GM19468 (cell line): Measurements from ENCODE around the gene OR11A1.
"Not testable (repeated sequence)": the region's sequence is repeated elsewhere in the genome, so short reads cannot be mapped to it uniquely, and the experiment has no call there.

ENCODE experiments used
- ATAC-seq: cut with Tn5 transposase; IDR thresholded peaks from one replicate; pipeline ENCODE4 v1.9.1; 2021; ENCODE audit warnings: mild to moderate bottlenecking, moderate library complexity, moderate number of reproducible peaks; ENCODE audit not compliant: unreplicated experiment; ENCODE audit errors: extremely low read depth

The OR11A1 gene

DNA sequence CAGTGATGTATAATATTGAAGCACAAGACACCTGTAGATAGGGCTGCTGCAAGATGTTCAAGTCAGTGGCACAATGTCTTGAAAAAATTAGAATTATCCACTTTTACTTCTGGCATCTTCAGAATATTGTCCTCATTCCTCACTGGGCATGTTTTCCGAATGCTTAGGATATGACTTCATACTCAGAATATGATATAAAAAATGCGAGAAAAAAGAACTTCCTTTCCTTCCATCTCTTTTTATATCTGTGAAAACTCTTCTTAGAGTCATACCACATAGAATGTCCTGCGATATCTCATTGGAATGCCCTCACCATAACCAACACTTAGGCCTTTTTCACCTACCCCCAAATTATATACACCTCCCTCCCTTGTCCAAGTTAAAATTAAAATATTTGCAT is 26.3 kb upstream of the OR11A1 start:
- no peak for ATAC-seq

DNA sequence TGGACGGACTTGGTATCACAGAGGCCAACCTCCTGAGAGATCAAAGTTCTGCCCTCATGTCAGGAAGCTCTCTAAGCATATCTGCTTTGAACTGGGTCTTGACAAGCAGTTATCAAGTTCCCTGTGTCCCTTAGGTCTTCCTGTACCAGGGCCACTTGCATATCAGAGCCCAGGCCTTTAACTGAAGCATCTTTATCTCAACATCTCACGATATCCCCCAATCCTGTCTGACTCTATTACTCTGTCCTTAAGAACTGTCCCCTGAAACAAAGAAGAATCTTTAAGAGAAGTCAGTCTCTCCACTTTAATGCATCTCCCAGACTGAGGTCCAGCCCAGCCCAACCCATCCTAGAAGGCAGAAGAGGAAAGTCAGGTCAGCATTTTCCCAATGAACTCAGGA is 22.7 kb upstream of the OR11A1 start:
- no peak for ATAC-seq

DNA sequence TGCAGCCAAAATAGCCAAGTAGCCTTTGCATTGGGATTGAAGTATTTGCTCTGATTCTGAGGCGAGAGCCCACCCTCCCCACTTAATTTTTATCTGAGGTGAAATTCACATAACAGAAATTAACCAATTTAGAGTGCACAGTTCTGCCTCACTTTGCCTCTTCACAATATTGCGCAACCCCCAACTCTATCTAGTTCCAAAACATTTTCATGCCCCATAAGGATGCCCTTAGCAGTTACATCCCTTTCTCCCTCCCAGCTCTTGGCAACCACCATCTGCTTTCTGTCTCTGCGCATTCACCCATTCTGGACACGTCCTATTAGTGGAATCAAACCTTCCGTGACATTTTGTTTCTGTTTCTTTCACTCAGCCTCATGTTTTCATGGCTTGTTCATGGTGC is 21.9 kb upstream of the OR11A1 start:
- ATAC-seq, result no peak

DNA sequence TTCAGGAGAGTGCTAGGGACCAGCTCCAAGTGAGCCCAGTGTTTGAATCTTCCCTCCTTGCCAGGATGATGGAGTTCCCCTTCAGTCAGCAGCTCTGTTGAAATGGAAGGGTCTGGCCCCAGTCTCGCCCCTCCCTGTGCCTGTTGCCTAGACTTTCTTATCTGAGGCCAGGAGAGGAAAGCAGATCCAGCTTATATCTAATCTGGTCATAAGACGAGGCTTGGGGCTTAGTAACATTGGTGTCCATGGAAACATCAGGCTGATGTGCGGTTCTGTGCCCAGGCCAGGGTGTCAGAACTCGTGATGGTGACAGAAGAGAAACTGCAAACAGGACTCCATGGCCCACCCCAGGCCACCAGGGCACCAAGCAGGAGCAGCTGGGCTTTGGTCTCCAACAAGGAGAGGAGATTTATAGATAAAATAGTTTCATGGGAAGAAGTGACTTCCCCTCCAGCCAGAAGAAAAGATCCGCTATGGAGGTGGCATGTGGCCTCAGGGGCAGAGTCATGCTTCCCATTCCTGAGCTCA is 21.1 kb upstream of the OR11A1 start:
- no peak for ATAC-seq

DNA sequence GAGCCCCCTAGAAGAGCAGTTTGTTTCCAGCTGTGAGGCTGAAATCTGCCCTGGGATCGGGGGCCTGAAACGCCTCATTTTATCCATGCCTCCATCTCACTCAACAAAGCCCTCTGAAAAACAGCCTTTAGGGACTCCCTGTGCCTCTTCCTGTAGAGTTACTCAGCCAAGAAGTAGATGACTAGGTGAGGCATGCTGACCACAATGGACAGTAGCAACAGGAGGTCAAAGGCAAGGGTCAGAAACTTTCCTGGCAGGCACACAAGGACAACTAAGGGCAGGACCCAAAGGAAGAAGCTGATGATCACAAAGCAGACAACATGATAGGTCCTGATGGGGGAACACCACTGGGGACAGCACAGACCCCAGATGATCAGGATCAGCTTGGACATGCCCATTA is 18.1 kb upstream of the OR11A1 start:
- ATAC-seq, result no peak

DNA sequence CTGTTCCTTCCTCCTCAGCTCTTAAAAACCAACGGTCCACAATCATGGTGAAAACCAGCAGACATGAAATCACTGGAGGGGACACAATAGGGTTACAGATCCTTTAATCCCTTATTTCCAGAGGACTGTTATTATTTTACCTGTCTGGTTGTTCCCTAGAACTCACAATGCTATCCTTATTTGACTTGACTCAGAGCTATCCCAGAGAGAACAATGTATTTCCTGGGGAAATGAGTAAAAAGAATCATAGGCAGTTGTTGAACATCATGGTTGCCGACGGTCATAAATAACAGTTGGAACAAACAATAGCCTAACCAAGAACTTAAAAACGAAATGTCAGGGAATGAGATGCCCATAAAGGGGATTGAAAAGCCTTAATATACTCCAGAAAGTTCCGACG is 9.4 kb upstream of the OR11A1 start:
- no peak for ATAC-seq

DNA sequence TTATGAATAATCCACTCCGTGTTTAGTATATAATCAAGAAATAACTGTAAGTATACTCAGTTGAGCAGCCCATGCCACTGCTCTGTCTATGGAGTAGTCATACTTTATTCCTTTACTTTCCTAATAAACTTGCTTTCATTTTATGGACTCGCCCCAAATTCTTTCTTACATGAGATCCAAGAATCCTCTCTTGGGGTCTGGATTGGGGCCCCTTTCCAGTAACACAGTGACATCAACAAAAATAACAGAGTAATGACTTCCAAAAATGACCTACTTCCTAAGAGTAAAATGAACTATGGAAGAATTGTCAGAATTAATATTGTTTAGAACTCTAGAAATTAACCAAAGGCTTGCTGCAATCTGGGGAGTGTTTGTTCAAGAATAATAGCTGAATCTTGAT is 8.9 kb upstream of the OR11A1 start:
- ATAC-seq, result no peak

DNA sequence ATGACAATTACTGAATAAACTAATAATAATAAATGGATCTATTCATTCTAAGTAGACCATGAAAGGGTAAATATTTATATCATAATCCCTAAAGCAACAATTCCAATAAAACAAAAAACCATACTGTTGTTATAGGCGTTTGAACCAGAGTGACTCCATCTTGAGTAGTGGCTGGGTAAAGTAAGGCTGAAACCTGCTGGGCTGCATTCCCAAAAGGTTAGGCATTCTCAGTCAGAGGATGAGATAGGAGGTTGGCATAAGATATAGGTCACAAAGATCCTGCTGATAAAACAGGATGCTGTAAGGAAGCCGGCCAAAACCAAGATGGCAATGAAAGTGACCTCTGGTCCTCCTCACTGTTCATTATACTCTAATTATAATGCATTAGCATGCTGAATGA is 8.4 kb upstream of the OR11A1 start:
- ATAC-seq, result no peak

DNA sequence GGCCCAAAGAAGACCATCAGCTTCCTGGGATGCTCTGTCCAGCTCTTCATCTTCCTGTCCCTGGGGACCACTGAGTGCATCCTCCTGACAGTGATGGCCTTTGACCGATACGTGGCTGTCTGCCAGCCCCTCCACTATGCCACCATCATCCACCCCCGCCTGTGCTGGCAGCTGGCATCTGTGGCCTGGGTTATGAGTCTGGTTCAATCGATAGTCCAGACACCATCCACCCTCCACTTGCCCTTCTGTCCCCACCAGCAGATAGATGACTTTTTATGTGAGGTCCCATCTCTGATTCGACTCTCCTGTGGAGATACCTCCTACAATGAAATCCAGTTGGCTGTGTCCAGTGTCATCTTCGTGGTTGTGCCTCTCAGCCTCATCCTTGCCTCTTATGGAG is 5.2 kb upstream of the OR11A1 start:
- ATAC-seq, result no peak

DNA sequence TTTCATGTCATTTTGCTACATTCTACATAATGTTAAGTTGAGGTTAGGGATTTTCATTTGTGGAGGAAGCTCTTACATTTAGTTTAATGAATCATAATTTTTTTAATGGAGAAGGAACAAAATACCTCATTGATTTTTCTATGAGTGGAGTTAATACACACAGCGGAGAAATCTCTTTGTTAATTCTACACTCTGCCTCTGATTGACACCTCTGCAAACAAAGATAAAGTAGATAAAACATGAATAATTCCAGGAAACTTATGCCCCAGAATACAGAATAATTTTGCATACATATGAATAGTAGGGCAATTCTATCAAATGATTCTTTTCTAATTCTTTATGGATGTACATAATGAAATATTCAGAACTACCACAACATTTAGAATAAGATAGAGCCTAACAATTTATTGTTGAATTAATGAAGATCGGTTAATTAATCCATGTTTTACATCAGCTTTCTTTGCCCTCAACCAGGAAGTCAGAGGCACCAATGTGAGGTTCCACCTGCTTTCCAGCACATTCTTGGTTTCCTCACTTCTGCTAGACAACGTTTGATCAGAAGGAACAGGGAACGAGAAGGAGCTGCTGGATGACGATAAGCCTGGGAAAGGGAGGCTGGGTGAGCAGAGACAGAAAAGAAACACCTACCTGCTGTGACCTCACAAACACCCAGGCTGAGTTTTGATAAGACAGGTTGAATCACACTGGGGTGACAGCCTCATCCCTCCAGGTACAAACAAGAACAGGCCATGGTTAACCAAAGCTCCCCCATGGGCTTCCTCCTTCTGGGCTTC is 4.3 kb upstream of the OR11A1 start:
- no peak for ATAC-seq

DNA sequence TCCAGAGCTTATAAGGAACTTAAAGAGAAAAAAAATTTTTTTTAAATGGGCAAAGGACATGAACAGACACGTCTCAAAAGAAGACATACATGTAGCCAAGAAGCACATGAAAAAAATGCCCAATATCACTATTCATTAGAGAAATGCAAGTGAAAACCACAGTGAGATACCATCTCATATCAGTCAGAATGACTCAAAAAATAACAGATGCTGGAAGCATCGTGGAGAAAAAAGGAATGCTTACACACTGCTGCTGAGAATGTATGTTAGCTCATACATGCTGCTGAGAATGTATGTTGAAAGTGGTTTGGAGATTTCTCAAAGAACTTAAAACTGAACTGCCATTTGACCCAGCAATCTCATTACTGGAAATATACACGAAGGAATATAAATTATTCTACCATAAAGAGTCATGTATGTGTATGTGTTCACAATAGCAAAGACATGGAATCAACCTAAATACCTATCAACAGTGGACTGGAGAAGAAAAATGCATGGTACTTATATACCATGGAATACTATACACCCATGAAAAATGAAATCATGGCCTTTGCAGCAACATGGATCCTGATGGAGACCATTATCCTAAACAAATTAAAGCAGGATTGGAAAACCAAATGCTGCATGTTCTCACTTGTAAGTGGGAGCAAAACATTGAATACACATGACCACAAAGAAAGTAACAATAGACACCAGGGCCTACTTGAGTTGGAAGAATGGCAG is 5.2 kb downstream of the OR11A1 start:
- no peak for ATAC-seq

DNA sequence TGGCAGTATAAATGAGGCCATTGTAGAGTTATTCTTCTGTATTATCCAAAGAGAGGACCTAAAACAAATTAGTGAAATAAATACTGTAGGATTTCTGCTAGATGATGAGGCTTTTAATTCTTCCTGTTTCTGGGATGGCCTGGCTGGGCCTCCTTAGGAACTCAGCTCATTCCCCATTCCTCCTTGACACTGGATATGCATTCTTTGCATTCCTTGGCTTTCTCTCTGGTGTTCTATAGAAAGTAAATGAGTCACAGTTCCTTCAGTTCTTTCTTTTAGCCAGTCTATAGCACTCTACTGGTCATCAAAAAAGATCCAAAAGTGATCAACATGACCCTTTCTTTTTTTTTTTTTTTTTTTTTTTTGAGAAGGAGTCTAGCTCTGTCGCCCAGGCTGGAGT is 9.2 kb downstream of the OR11A1 start:
- no peak for ATAC-seq

DNA sequence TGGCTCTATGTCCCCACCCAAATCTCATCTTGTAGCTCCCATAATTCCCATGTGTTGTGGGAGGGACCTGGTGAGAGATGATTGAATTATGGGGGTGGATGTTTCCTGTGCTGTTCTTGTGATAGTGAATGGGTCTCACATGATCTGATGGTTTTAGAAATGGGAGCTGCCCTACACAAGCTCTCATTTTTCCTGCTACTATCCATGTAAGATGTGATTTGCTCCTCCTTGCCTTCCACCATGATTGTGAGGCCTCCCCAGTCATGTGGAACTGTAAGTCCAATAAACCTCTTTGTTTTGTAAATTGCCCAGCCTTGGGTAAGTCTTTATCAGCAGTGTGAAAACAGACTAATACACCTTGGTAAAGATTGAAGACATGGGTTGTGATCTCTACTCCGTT is 12.8 kb downstream of the OR11A1 start:
- not testable (repeated sequence) for ATAC-seq

DNA sequence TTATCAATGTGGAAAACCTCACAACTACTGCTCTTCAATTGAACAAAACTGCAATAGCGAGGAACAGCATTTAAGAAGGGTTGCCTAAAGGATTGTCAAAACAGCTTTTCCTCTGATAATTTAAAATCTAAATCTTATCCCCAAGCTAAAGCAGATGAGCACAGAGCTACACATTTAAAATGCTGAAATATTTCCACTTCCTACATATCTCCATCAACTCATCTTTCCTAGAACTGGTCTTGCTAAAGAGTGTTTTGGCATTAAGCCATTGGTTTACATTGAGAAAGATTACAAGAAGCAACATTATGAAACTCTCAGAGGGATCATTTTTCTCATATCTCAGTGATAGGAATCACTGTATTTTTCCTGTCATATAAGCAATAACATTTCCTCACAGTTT is 14.2 kb downstream of the OR11A1 start:
- no peak for ATAC-seq

DNA sequence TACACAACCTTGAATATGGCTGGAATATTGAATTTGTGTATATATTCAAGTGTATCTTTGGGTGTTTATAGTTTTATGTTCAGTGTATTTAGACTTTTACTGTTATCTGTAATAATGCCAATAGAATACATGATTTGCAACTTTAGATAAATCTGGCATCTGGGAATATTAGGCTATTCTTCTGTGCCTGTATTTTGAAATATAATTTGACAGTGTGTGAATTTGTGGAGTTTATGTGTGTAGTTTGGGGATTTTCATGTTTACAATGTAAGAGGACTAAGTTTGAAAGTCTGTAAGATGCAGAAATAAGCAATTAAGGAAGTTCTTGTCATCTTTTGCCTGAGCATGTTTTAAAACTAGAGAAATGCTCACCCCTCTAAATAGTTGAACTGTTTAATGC is 17.9 kb downstream of the OR11A1 start, which contains the start of gene OR10C1:
TSS of gene OR10C1 (plus strand) at position 301 of the 400 bp plus-strand sequence. CDS start 710 bp downstream, outside the sequence.
- ATAC-seq, result no peak

DNA sequence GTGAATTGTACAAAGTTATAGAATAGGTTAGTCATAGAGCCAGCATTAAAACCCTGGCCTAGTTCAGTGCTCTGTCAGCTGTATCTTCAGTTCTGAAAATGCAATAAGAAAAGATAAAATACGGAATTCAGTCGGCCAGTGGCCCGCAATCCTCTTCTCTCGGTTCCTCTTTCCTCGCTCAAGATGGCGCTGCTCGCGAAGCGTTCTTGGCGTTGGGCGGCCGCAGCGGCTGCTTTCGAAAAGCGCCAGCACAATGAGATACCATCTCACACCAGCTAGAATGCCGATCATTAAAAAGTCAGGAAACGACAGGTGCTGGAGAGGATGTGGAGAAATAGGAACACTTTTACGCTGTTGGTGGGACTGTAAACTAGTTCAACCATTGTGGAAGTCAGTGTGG is 20.1 kb downstream of the OR11A1 start:
- not testable (repeated sequence) for ATAC-seq

DNA sequence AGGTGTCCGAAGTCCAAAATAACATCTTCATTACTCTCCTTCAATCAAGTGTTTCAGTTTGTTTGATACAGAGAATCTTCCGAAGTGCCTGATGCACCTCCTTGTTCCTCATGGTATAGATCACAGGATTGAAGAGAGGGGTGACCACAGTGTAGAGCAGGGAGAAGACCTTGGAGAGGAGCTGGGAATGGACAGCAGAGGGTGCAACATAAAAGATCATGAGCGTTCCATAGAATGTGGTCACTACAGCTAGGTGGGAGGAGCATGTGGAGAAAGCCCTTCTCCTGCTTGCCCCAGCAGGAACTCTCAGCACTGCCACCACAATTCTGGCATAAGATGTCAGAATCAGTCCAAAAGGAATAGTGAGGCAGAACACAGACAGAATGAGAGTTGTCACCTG is 30.2 kb downstream of the OR11A1 start:
- no peak for ATAC-seq

DNA sequence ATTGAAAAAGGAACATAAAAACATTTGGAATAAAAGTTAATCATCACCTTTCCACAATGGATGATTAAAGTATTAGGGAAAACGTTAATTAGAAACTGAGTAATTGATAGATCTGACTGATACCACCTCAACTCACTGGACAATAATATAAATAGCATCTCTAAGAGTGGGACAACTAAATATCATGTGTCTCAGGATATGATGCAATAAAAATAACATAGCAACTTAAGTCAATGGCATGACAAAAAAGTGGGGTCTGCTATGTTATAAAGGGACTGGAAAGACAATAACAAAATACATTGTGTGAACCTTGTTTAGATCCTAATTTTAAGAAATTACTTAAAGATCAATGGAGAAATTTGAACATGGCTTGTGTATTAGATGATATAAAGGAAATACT is 31.8 kb downstream of the OR11A1 start:
- no peak for ATAC-seq

DNA sequence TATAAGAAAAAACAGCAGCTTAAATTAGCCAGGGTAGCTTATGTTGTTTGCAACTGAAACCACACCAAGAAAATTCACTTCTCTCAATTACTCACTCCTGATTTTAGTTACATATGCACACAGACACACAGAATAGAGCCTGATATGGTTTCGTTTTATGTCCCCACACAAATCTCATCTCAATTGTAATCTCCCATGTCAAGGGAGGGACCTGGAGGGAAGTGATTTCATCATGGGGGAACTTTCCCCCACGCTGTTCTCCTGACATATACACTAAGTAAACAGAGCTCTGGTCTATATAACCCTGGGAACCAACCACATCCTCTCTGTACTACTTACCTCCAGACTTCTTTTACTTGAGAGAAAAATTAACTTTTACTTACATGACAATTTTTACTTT is 32.3 kb downstream of the OR11A1 start:
- no peak for ATAC-seq

DNA sequence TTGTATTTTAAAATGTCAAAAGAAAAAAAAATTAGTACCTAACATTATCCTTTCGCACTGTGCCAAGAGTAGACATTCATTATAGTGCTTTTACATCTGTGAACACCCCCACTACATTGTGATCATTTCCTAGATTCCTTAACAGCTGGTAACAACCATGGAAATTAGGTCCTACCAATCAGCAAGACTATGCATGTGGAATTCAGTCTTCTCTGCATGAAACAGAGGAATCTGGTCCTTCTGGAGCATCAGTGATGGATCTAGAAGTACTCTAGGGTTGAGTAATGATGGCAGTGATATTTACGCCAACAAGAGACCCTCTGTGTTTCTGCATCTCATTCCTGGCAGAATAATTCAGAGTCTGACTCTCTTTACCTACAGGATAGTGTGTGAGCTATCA is 32.7 kb downstream of the OR11A1 start:
- no peak for ATAC-seq

DNA sequence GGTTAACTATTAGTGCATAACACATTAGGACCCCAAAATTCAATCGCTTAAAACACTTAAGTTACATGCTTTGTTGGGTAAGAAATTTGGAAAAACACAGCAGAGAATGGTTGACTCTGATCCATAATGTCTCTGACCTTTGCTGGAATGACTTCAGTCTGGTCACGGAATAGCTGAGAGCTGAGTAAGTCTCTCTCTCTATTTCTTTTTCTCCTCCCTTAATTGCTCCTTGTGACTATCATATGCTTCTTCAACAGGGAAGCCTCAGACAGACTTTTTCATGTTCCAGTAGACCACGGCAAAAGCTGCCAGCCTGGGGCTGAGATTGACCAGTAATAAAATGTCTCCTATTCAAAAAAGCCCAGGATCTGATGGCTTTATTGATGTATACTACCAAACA is 37.4 kb downstream of the OR11A1 start:
- no peak for ATAC-seq

DNA sequence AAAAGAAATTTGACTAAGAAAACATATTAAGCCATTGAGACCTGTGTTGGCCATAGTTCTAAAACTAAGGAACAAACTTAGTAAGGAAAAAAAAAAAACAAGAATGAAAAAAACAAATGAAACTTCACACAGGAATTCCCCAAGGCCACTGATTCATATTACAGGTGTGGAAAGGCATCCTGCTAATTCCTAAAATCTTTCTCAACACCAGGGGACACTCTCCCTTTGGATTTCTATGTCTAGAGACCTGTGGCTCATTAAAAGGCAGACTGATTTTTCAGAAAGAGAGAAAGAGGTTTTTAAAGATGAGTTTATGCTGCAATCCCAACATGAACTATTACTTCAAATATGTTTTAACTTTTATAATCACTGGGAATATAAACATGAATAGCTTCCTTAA is 42.3 kb downstream of the OR11A1 start, which contains the start of gene OR12D1:
TSS of gene OR12D1 (plus strand) at position 341 of the 400 bp plus-strand sequence.
- no peak for ATAC-seq
